NCI-H2029 (cell line): ENCODE results near the gene TRPM6.
"Not testable (repeated sequence)": the region's sequence is repeated elsewhere in the genome, so short reads cannot be mapped to it uniquely, and the experiment has no call there.

Source experiments
- DNase-seq: peaks from one replicate; lab custom pipeline; 2025; lab: John Stamatoyannopoulos, UW

Gene TRPM6

GRCh38 chr9:74859786-74860185 lies 27.9 kb downstream of the TRPM6 start:
- DNase-seq = no peak

- no peak for DNase-seq
Observed at GRCh38 chr9:74858751-74859414, 28.8 kb downstream of the TRPM6 start.

- DNase-seq = no peak
Observed at GRCh38 chr9:74856989-74857388, 30.7 kb downstream of the TRPM6 start.

DNA sequence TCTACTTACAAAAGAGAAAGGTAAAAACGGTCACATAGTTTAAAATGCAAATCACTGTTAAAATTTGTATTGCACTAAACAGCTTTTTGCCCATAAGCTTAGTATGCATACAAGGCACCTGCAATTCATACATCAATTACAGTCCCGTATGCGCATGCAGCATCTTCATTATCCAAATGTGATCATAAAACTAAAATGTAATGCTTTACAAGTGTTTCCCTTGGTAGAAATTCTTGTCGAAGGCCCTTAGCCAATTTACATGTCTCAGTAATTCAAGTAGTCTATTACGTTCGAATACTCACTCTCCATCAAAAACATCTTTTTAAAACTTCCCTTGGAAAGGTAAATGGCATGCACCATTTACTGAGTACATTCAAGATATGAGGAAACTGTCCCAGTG lies 32.6 kb downstream of the TRPM6 start:
- no peak for DNase-seq

DNA sequence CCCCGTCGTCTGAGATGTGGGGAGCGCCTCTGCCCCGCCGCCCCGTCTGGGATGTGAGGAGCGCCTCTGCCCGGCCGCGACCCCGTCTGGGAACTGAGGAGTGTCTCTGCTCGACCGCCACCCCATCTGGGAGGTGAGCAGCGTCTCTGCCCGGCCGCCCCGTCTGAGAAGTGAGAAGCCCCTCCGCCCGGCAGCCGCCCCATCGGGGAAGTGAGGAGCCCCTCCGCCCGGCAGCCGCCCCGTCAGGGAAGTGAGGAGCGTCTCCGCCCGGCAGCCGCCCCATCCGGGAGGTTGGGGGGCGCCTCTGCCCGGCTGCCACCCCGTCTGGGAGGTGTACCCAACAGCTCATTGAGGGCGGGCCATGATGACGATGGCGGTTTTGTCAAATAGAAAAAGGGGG lies 34.7 kb downstream of the TRPM6 start:
- not testable (repeated sequence) for DNase-seq

DNA sequence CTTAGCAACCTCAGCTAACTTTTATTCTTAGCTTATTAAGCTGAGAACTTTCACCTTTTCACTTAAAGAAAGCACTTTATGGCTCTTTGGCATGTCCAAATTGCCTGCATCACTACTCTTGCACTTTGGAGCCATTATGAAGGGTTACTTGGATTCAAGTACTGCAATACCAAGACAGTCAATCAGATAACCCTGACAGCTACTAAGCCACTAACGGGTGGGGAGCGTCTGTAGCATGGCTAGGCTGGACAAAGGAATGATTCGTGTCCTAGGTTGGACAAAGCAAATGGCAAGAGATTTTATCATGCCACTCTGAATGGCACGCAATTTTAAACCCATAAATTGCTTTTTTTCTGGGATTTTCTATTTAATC lies 39.6 kb downstream of the TRPM6 start:
- no peak for DNase-seq

DNA sequence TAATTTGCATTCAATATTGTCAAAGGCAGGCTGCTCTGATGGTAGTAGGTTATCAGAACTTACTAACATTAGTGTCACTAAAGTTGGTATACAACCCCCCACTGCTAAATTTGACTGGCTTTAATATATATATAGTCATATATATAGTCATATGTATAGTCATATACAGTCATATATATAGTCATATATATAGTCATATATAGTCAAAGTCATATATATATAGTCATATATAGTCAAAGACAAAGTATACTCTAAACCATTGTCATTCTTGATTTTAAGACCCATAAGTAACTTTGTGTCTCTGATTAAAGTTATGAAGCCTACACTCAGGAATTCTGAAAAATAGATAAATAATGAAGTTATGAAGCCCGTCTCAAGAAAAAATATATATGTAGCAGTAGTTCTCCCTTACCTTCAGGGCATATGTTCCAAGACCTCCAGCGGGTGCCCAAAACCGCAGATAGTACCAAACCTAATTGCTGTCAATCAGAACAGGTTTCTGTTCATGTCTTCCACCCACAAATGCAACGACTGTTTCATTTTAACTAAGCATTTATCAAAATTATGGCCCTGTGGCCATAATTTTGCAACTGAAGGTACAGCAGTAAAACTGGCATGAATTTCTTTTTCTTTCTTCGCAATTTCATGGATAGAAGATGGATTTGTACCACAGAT lies 40.1 kb downstream of the TRPM6 start:
- DNase-seq = no peak

DNA sequence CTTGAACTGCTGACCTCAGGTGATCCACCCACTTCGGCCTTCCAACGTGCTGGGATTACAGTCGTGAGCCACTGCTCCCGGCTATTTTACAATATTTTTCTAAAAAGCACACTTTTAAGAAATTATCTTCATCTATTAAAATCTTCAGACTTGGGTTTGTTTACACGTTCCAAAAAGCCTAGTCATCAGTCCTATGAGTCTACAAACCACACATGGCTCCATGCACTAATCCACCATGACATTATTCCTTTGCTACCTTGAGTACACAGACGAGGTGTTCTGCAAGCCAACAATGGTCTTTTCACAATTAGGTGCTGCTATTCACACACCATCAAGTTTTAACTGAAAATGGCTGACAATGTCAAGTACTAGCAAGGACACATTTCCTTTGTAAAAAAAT lies 41.0 kb downstream of the TRPM6 start:
- DNase-seq = no peak

DNA sequence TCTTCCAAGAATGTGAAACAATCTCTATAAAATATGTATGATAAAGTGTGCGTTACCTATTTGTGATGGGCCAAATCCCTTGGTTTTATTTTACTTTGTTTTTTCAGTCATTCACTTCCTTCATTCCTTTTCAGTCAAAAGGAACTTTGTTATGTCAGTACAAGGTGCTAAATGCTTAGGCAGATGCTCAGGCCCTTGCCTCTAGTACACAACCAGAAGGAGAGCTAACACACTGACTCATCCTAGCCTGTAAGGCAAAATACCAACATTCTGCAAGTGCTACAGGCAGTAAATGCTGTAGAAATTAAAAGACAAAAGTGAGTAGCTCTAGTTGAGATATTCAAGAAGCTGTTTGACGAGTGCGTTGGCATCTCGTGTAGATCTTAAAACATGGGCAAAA lies 49.4 kb downstream of the TRPM6 start:
- DNase-seq = no peak

- DNase-seq = no peak
Observed at GRCh38 chr9:74824654-74825053, 63.1 kb downstream of the TRPM6 start.

DNA sequence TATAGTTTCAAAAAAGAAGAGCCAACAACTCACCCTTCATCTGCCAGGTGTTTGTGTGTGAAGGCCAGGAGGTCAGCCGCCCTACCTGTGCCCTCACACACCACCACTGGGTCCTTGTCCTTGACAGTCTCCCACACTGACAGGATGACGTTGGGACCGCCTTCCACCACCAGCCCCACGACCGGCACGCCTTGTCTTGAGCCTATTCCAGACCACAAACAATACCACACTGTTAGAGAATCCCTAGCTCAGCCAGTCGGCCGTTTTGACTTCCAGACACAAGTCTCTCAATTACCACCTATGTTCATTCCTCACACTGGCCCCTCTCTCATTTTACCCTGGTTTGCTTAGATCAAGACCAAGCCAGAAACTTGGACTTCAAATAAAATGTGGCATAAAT lies 66.1 kb downstream of the TRPM6 start:
- DNase-seq = no peak

GRCh38 chr9:74817816-74818215 lies 69.9 kb downstream of the TRPM6 start:
- DNase-seq = no peak

GRCh38 chr9:74817281-74817810 lies 70.4 kb downstream of the TRPM6 start:
- no peak for DNase-seq

DNA sequence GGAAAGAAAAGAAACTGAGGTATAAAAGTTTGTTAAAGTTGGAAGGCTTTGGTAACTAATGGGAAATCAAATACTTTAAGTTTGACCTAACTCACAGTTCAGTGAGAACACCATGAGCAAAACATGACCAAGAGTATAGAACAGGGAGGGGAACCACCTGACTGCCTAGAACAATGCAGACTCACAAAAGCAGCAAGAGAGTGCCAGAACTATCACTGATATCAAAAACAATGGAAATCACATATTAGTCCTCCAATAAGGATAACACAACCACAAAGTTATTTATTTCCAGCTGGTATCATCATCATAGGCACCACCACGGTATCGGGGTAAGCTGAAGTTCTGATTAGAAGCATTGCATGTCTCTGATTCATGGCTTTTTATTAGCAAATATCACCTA lies 77.5 kb downstream of the TRPM6 start:
- DNase-seq = no peak

GRCh38 chr9:74804018-74804385 lies 83.7 kb downstream of the TRPM6 start:
- no peak for DNase-seq

DNA sequence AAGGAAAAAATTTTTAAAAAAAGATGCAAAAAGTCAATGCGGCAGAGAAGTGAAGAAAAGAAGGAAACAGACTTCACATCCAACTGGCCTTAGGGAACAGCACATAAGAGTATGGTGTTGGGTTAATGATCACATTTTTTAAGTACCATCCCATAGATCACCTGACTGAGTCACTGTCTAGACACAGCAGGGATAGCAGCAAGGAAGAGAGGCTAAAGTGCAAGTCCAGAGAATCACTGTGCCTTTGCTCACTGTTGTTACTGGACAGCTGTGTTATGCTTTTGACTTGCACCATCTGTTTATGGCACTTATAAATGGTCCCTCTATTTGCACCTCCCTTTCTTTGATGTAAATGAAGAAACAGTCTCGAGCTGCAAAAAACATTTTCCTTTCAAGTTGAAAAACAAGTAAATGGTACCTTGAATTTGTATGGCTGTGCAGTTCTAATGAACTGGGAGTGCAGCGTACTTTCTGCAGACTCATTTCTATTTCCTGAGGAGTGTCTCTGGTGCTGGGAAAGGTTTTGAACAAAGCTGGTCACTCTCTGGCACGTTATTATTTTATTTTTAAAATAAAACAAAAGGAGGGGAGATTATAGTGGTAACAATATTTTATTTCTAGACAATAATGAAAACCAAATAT lies 84.2 kb downstream of the TRPM6 start:
- no peak for DNase-seq

GRCh38 chr9:74800226-74800625 lies 87.5 kb downstream of the TRPM6 start:
- DNase-seq = no peak

GRCh38 chr9:74795803-74796202 lies 91.9 kb downstream of the TRPM6 start:
- no peak for DNase-seq

DNA sequence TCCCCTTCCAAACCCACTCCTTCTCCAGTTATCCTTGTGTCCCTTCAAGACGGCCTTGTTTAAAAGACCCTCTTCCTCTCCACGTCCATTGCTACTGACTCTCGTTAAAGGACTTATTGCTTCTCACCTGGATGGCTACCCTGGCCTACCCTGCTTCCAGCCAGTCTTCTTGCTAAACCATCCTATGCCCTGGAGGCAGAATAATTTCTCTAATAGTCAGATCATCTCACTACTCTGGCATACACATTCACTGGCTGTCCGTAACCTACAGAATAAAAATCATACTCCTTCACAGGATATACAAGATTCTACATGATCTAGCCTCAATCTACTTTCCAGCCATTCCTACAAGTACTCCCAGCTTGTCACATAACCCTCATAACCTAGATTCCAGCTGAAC lies 92.6 kb downstream of the TRPM6 start:
- no peak for DNase-seq

- no peak for DNase-seq
Observed at GRCh38 chr9:74784506-74784905, 103.2 kb downstream of the TRPM6 start.

DNA sequence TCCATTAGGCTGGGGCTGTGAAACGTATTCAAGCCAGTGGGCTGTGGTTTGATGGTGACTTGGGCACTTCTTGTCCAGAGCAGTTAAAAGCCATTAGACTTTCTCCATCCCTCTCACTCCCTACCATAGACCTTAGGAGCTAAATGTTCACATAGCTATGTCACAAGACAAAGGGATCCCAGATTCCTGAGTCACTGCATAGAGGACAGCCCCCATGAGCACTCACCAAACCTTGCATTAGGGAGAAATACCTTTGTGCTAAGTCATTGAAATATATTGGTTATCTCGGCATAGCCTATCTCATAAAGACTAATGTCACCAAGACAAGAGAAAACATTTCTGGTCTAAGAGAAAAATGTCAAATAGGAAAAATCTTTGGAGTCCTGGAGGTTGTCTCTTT lies 104.3 kb downstream of the TRPM6 start:
- no peak for DNase-seq

DNA sequence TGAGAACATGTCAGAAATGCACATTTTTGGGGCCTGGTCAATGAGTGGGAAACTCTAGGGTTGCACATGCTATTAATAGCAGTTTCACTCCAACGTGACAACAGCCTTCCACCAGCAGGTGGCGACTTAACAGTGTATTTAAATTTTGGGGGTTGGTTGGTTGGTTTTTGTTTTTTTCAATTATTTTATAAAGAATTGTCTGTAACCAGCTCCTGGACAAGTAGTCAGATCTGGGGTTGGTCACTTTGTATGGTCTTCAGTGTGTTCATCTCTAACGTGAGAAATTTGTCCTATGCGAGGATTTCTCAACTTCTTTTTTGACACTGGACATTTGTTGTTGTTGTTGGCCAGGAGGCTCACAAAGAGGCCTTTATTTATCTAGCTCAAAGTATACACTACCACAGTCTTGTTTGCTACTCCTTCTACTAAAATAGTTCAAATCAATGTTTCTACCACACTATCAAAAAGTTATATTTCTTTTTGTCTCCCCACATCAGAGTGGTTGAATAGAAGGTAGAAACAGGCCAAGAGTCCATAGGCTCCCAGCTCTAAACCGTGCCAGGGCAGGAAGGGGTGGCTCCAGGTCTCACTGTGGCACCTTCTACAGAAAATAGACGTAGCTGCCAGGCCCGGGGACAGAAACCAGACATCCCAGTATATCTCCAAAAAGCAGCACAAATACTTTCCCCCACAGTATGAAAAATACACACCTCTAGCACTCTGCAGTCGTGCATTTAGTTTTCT lies 110.4 kb downstream of the TRPM6 start:
- peak; percentile 40 for DNase-seq

DNA sequence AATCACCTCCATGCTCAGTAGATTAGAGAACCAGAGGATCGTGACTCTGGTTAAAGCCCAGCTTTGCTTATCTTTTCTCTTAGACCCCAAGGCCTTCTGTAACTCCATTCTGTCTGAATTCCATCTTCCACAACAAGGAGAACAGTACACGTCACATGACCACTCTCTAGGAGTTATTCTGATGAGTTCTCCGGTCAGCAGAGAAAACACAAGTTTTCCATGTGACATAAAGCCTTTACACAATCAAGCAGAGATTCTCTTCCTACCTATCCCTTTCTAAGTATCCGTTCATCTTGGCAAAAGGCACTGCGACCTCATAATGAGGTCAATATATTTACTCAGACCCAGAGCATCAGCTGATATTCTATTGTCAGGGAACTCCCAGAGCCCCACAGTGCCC lies 112.3 kb downstream of the TRPM6 start:
- DNase-seq = no peak
